ENCODE data around the gene TPK1. TPM values are rescaled to one million over a fixed set of nuclear protein-coding genes. Genes with fewer than 3 reads are reported as not detected.

The TPK1 gene
- total RNA-seq, 3 donors from 2014 or later: 11.4 to 14.2 (median 13.3) TPM

DNA sequence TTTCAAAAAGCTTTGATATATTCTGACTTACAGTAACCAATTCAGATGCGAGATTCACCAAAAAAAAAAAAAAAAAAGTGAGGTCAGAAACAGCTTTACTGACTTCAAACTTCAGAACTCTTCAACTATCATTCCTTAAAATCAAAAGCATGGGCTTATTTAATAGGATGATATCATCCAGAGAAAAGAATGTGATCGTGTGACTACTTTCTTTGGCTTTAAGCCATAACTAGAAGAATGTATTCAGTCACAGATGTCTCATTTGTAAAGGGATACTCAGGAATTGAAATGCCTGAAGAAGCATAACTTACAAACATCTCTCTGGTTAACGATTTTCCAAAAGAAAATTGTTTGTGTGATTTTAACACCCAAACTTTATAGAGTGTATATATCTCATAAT is 11.5 kb downstream of the TPK1 start:
- ATAC-seq (no peak), DNase-seq (no peak)
- TF ChIP-seq CTCF (IDR thresholded peaks at IDR 0.05): no peak
- no peaks in the 10 kb centered on the region for H3K9me3 ChIP-seq
- H3K4me3 ChIP-seq: no peak overlapping the region
- no peaks in the 10 kb centered on the region for H3K36me3 ChIP-seq (ENCODE audit: low read depth)
- no peaks in the 10 kb centered on the region for H3K4me1 ChIP-seq (ENCODE audit: low read depth)
- intact Hi-C loops (cut with DNase I, micrococcal nuclease): no loop called here

GRCh38 chr7:144822223-144822622 is 13.6 kb downstream of the TPK1 start:
- no peak for DNase-seq
- Histone ChIP-seq H3K4me3 (no peak overlapping the region), H3K9me3 (no peaks in the 10 kb centered on the region), H3K4me1 (ENCODE audit: low read depth) (no peaks in the 10 kb centered on the region), H3K36me3 (ENCODE audit: low read depth) (no peaks in the 10 kb centered on the region)
- peak; percentile 62 for ATAC-seq
- no peak for TF ChIP-seq CTCF (IDR thresholded peaks at IDR 0.05)
- intact Hi-C loops (cut with DNase I, micrococcal nuclease): no loop called here

GRCh38 chr7:144821067-144821466 is 14.8 kb downstream of the TPK1 start:
- intact Hi-C loops (cut with DNase I, micrococcal nuclease): no loop called here
- TF ChIP-seq CTCF (IDR thresholded peaks at IDR 0.05): no peak
- ATAC-seq (no peak), DNase-seq (no peak)
- no peaks in the 10 kb centered on the region for H3K4me1 ChIP-seq (ENCODE audit: low read depth)
- H3K36me3 ChIP-seq (ENCODE audit: low read depth): no peaks in the 10 kb centered on the region
- no peaks in the 10 kb centered on the region for H3K9me3 ChIP-seq
- no peak overlapping the region for H3K4me3 ChIP-seq

DNA sequence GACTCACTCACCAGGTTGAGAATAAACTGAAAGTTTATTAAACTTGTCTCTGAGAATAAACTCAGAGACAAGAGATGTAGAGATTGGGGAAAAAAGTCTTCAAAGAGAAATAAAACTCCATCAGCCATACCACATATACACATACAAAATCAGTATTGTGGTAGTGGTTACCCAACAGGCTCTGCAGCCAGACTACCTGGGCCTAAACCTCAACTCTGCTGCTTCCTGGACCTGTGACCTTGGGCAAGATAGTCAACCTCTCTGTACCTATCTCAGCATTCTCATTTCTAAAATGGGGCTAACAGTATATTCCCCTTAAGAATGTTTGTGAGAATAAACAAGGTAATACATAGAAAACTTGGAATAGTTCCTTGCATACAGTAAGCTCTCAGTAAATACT is 15.3 kb downstream of the TPK1 start:
- Histone ChIP-seq H3K36me3 (ENCODE audit: low read depth) (no peaks in the 10 kb centered on the region), H3K9me3 (no peaks in the 10 kb centered on the region), H3K4me1 (ENCODE audit: low read depth) (no peaks in the 10 kb centered on the region), H3K4me3 (no peak overlapping the region)
- intact Hi-C loops (cut with DNase I, micrococcal nuclease): no loop called here
- ATAC-seq: peak; percentile 43
- DNase-seq: no peak
- no peak for TF ChIP-seq CTCF (IDR thresholded peaks at IDR 0.05)

- Histone ChIP-seq H3K9me3 (no peaks in the 10 kb centered on the region), H3K36me3 (ENCODE audit: low read depth) (no peaks in the 10 kb centered on the region), H3K4me1 (ENCODE audit: low read depth) (no peaks in the 10 kb centered on the region), H3K4me3 (no peak overlapping the region)
- DNase-seq (no peak), ATAC-seq (no peak)
- TF ChIP-seq CTCF (IDR thresholded peaks at IDR 0.05): no peak
- intact Hi-C loops (cut with DNase I, micrococcal nuclease): no loop called here
These were observed 16.3 kb downstream of the TPK1 start for GRCh38 chr7:144819566-144819965.

DNA sequence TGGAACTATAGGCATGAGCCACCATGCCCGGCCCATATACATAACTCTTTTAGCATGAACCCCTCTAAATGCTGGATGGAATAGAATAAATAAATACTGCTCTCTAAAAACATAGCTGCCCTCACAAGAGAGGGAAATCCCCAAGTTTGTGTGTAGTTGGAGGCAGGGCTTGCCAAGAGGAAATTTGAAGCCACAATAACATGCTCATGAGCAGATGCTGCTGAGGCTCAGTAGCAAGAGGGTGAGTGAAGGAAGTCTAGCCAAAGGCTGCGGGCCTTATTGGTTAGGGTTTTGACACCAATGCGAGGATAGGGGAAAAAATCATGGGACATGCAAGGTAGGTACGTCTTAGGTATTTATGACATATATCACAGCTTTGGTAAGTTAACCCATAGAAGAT is 17.3 kb downstream of the TPK1 start:
- ATAC-seq: peak; percentile 72
- H3K36me3 ChIP-seq (ENCODE audit: low read depth): no peaks in the 10 kb centered on the region
- H3K4me1 ChIP-seq (ENCODE audit: low read depth): no peaks in the 10 kb centered on the region
- H3K9me3 ChIP-seq: no peaks in the 10 kb centered on the region
- intact Hi-C loops (cut with DNase I, micrococcal nuclease): no loop called here
- H3K4me3 ChIP-seq: no peak overlapping the region
- DNase-seq: no peak
- no peak for TF ChIP-seq CTCF (IDR thresholded peaks at IDR 0.05)
